Lower leg skin (tissue), 3 donors: ENCODE data around the gene ACADVL.

Experiments
- CTCF ChIP-seq, 3 donors: fragments of 450-650 bp; IDR thresholded peaks; one replicate each; pipeline ENCODE4 v1.5.1; 2016; ENCODE audit warnings: antibody characterized with exemption in 3 of 3, mild to moderate bottlenecking in 3 of 3, moderate library complexity in 2 of 3
- POLR2A ChIP-seq, 2 donors: fragments of 450-650 bp; IDR thresholded peaks; one replicate each; pipeline ENCODE4 v1.6.1; 2016 to 2017; ENCODE audit warnings: antibody characterized with exemption in 2 of 2, mild to moderate bottlenecking in 1 of 2, moderate library complexity in 1 of 2

GRCh38 chr17:7246779-7247178 lies 27.0 kb downstream of the ACADVL start:
- TF ChIP-seq CTCF (IDR thresholded peaks at IDR 0.05) (no peak), POLR2A (IDR thresholded peaks at IDR 0.05) (no peak)
